ENCODE data around the gene SKP1.

Gene SKP1

GRCh38 chr5:134107779-134108178, 69.0 kb downstream of the SKP1 start:
- DNase-seq, result no peak

GRCh38 chr5:134106991-134107701, 69.6 kb downstream of the SKP1 start:
- no peak for DNase-seq

- DNase-seq, result peak; percentile 49
Observed at GRCh38 chr5:134103998-134104654, 72.6 kb downstream of the SKP1 start.

GRCh38 chr5:134103397-134103796, 73.4 kb downstream of the SKP1 start:
- DNase-seq, result peak; percentile 59

- peak; percentile 81 for DNase-seq
Observed at GRCh38 chr5:134101686-134102439, 74.9 kb downstream of the SKP1 start.

GRCh38 chr5:134100283-134101091, 76.3 kb downstream of the SKP1 start:
- DNase-seq, result peak; percentile 89

- no peak for DNase-seq
Observed at GRCh38 chr5:134099939-134100282, 76.8 kb downstream of the SKP1 start.

- DNase-seq, result no peak
Observed at GRCh38 chr5:134099288-134099872, 77.4 kb downstream of the SKP1 start.

Measured in CD4-positive, alpha-beta T cell treated with Interleukin-17A for 1 hour (primary cell).